ENCODE measurements around the gene IRF9.

The IRF9 gene

DNA sequence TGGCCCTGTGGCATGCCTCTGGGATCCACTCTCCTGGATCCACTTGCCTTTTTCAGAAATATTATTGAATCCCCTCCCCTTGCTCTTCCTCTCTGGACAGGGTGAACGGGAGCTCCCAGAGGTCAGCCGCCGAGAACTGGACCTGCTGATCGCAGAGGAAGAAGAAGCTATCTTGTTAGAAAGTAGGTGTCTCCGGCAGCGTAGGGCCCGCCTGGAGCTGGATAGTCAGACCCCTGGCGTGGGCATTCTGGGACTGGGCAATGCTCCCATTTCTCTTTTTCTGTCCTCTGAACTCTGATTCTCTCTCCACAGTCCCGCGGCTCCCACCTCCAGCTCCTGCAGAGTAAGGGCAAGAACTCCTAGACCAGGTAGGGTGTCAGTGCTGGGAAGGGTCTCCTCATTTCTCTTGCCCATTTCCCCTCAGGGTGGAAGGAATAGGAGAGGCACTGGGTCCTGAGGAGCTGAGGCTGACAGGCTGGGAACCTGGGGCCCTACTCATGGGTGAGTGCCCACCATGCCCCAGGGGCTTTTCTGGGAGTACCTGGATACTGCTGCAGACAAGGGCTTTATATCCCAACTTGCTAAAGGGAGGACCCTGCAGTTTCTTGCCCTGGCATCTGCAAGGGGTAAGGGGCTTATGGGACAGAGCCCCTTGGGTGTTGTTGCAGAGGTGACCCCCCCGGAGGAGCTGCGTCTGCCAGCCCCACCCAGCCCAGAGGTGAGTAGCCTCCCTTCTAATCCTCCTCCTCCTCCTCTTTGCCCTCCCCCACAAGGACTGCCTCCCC is 16.2 kb downstream of the IRF9 start:
- TF ChIP-seq, protein P1, sequence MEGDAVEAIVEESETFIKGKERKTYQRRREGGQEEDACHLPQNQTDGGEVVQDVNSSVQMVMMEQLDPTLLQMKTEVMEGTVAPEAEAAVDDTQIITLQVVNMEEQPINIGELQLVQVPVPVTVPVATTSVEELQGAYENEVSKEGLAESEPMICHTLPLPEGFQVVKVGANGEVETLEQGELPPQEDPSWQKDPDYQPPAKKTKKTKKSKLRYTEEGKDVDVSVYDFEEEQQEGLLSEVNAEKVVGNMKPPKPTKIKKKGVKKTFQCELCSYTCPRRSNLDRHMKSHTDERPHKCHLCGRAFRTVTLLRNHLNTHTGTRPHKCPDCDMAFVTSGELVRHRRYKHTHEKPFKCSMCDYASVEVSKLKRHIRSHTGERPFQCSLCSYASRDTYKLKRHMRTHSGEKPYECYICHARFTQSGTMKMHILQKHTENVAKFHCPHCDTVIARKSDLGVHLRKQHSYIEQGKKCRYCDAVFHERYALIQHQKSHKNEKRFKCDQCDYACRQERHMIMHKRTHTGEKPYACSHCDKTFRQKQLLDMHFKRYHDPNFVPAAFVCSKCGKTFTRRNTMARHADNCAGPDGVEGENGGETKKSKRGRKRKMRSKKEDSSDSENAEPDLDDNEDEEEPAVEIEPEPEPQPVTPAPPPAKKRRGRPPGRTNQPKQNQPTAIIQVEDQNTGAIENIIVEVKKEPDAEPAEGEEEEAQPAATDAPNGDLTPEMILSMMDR (conservative IDR thresholded peaks at IDR 0.05; ENCODE audit: control insufficient read depth, insufficient read depth, low read depth, low read length): no peak
- DNase-seq (ENCODE audit: low read depth): no peak
- H3K4me3 ChIP-seq (ENCODE audit: control insufficient read depth, low read depth, low read length): no peak overlapping the region

DNA sequence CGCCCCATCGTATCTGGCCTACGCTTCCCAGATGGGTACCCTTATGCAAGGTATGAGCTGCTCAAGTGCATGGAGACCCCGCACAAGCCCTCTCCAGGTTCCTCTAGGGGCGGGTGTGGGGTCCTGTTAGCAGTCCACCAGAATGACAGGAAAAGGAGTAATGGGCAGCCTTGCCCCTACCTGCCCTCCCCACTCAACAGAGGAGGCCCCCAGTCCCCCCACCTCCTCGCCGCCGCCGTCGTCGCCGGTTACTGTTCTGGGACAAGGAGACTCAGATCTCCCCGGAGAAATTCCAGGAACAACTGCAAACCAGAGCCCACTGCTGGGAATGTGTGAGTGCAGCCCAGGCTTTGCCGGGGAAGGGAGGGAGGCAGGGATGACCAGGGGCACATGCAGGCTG is 16.8 kb downstream of the IRF9 start:
- TF ChIP-seq, protein P1 (conservative IDR thresholded peaks at IDR 0.05; ENCODE audit: control insufficient read depth, insufficient read depth, low read depth, low read length): no peak
- no peak for DNase-seq (ENCODE audit: low read depth)
- H3K4me3 ChIP-seq (ENCODE audit: control insufficient read depth, low read depth, low read length): no peak overlapping the region

DNA sequence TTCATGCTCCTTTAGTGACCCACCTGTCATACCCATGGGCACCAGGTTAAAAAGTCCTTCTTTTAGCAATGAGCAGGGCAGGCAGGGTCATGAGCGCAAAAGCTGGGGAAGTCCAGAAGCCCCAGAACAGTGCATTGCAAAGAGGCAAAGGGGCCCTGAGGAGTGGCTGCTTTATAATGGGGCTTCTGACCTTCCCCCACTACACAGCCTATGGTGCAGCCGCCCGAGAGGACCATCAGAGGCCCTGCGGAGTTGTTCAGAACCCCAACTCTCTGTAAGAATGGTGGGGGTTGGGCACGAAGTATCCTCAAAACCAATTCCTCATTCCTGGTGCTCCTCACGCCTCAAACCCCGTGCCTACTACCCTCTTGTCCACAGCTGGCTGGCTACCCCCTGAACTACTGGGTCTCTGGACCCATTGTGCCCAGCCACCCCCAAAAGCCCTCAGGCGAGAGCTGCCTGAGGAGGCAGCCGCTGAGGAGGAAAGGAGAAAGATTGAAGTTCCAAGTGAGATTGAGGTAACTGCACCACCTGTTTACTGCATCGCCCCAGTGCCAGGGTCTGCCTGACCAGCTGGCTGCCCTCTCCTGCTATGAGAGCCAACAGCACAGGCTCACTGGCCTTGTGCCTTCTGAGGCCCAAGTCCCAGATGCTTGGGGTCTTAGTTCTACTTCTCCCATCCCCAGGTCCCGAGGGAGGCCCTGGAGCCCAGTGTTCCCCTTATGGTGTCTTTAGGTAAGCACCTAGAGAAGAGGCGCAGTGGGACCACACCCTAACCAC is 17.5 kb downstream of the IRF9 start:
- TF ChIP-seq, protein P1 (conservative IDR thresholded peaks at IDR 0.05; ENCODE audit: control insufficient read depth, insufficient read depth, low read depth, low read length): no peak
- no peak for DNase-seq (ENCODE audit: low read depth)
- H3K4me3 ChIP-seq (ENCODE audit: control insufficient read depth, low read depth, low read length): no peak overlapping the region

DNA sequence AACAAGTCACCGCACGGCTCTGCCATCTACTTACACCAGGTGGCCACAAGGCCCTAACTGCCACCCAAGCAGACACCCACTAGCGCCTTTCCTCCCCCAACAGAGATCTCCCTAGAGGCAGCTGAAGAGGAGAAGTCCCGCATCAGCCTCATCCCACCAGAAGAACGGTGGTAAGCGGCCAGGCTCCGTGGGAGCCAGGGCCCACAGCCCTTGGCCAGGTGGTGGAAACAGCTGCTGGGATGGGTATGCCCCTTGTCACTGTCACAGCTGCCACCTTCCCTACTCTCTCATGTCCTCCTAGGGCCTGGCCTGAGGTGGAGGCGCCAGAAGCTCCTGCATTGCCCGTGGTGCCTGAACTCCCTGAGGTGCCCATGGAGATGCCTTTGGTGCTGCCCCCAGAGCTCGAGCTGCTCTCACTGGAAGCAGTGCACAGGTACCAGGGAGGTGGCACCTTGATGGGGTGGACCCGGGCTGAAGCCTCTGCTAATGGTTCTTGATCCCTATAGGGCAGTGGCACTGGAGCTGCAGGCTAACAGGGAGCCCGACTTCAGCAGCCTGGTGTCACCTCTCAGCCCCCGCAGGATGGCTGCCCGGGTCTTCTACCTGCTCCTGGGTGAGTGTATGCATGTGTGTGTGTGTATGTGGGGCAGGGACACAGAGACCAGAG is 18.4 kb downstream of the IRF9 start:
- H3K4me3 ChIP-seq (ENCODE audit: control insufficient read depth, low read depth, low read length): no peak overlapping the region
- no peak for DNase-seq (ENCODE audit: low read depth)
- TF ChIP-seq, protein P1 (conservative IDR thresholded peaks at IDR 0.05; ENCODE audit: control insufficient read depth, insufficient read depth, low read depth, low read length): no peak

DNA sequence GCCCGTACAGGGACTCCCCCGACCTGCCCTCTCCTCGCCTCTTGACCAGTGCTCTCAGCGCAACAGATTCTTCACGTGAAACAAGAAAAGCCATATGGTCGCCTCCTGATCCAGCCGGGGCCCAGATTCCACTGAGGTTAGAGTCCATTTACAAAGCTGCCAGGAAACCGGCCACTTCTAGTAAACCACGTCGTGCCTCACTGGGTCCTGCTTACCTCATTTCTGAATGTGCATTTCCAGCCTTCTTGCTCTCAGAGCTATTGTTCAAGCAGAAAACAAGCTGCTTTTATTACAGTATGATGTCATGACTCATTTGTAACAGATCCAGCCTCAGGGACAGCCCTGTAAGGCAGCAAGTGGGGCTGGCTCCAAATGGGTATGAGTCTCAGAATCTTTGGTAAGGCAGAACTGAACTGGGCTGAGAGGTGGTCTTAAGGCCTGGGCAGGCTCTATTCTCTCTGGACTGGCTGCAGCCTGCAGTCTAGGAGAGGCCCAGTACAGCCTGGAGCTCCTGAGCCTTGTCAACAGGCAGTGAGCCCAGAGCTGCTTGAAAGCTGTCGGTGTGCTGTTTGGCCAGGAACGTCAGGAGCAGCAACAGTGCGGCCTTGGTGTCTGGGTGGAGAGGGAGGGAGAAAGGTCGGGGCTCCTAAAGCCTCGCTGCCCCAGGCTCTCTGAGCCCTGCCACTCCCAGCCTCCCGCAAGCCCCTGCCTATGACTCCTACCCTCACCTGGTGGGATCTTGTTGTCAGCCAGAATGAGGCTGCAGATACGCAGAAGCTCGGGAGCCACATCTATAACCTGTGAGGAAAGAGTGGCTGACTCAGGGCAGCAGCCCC is 19.1 kb downstream of the IRF9 start:
- DNase-seq (ENCODE audit: low read depth): peak; percentile 88
- TF ChIP-seq, protein P1 (conservative IDR thresholded peaks at IDR 0.05; ENCODE audit: control insufficient read depth, insufficient read depth, low read depth, low read length): no peak
- H3K4me3 ChIP-seq (ENCODE audit: control insufficient read depth, low read depth, low read length): no peak overlapping the region

All from fibroblast of mammary gland (primary cell).